Tongue (tissue), 2 donors: ENCODE data around the gene VWA7. TPM values are rescaled to one million over a fixed set of nuclear protein-coding genes. Genes with fewer than 3 reads are reported as not detected.

Source experiments
- DNase-seq: peaks from one replicate; pipeline ENCODE4 v3.0.0-alpha.2; 2015
- total RNA-seq: library from RNA; depleted of rRNA; stranded (reverse); fragments of >200 nt; gene quantifications from one replicate; pipeline ENCODE4 v1.2.3, GENCODE V29; 2014

VWA7 gene
- total RNA-seq, 1 donor from 2014 or later, result 2.3 TPM

GRCh38 chr6:31778193-31778592 is 1.1 kb upstream of the VWA7 start:
- DNase-seq, result no peak

DNA sequence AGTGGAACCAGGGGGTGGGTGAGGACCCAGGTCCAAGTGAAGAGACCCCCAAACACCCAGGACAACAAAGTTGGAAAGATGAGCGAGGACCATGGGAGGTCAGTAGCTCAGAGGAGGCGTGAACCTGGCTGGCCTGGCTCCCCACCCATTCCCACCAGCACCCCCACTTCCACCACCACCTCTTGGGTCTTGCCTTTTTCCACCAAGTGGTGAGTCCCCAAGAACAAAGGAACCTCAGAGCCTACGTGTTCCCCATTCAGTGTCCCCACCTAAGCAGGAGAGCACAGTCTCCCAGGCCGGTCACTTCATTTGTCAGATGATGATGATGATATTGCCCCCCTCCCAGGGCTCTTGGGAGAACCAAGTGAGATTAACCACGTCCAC is 531 bp upstream of the VWA7 start:
- no peak for DNase-seq

DNA sequence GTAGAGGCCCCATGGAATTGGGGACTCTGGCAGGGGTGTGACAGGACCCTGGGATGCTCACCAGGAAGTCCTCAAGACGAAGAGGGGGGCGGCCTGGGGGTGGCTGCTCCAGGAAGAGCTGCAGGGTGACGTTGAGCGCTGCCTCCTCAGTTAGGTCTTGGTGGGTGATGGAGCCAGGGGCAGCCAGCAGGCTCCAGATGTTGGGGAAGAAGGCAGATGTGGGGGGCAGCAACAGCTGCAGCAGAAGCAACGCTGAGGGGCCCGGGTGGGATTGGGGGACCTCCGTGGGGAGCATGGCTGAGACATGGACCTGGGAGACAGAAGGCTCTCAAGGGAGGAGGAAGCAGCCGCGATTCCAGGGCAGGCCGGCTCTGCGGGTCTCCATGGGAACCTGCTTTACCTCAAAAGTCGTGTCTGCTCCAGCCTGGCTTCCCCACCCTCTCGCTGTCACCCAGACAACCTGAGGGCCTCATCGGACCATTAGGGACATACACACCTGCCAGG is 591 bp downstream of the VWA7 start:
- DNase-seq, result no peak

DNA sequence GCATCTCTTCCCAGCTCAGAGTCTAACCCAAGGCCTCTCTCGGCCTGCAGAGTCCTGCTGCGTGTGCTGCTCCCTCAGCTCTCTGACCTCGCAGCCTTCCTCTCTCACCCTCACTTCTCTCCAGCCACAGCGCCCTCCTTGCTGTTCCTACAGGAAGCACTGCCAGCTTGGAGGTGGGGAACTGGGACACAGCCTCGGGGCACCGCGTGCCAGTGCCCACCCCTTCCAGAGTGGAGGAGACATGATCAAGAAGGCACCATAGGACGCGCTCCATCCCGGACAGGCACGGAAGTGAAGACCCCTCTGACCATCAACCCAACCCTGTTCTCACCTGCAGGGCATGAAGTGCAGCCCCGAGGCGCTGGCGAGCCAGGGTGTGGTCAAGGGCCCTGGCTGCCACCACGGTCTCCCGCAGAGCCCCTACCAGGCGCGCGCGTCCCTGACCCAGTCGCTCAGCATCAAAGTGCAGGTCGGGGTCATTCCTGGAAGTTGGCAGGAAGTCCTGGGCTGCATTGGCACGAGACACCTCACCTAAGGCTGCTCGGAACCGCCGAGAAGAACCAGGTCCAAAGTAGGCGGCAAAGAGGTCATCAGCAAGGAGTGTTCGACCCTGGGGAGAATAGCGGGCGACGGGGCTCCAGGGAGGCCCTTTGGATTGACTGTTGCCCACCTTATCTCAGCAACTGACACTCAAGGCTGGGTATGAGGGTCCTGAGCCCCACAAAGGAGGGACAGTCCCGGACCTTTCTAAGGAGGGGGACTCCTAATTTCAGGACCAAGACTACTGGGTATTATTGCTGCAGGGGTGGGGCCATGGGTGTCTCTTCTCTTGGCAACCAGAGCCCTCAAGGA is 1.3 kb downstream of the VWA7 start:
- DNase-seq, result no peak

DNA sequence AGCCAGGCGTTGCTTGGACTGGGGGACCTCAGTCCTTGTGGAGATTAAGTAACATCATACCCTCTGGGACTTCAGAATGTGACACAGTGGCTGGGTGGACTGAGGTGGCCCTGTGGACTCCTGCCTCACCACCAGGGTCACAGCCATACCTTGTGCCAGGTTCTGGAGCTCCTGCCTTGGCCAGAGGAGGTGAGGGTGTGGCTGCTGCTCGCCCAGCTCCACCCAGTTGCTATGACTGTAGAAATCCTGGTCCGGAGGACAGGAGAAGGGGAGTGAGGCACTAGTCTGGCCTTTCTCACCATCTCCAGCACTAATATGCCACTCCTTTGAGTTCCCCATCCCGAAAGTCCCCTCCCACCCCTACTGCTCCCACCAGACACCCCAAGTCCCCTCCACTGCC is 1.9 kb downstream of the VWA7 start:
- no peak for DNase-seq

GRCh38 chr6:31771992-31772358 is 5.2 kb downstream of the VWA7 start:
- peak; percentile 36 for DNase-seq

DNA sequence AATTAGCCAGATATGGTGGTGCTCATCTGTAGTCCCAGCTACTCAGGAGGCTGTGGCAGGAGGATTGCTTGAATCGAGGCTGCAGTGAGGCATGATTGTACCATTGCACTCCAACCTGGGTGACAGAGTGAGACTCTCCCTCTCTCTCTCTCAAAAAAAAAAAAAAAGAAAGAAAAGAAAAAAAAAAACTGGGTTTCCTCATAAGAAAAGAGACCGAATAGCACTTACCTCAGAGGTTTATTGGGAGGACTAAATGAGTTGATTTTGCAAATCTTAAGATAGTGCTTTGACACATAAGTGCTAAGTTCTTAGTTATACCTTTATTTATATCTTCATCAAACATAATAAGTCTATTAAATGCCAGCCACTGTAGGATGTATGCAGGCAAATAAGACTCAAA is 6.3 kb downstream of the VWA7 start:
- DNase-seq, result no peak

DNA sequence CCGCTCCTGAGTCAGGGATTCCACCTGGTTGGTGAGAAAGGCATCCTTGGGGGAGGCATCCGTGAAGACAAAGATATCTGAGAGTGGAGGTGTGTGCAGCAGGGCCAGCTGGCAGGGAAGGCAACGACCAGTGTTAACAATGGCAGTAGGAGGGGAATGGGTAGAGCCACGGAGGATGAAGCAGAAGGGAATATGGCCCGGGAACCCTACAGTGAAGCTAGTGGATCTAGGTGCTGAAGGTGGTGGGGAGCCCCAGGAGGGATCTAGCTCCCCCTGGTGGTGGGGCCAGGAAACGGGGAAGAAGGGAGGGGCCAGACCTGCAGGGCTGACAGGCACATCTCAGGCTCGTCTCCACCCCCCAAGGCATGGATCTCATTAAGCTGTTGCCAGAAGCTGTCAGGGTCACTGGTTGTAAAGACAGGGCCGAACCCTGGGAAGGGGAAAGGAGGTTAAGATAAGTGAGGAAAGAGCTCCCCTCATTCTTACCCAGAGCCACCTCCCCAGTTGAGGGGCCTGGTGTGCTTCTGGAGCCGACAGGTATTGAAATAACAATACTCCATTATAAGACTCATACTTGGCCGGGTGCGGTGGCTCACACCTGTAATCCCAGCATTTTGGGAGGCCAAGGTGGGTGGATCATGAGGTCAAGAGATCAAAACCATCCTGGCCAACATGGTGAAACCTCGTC is 7.3 kb downstream of the VWA7 start:
- DNase-seq, result peak; percentile 31

- no peak for DNase-seq
Measured at GRCh38 chr6:31768363-31769257, 8.5 kb downstream of the VWA7 start.

DNA sequence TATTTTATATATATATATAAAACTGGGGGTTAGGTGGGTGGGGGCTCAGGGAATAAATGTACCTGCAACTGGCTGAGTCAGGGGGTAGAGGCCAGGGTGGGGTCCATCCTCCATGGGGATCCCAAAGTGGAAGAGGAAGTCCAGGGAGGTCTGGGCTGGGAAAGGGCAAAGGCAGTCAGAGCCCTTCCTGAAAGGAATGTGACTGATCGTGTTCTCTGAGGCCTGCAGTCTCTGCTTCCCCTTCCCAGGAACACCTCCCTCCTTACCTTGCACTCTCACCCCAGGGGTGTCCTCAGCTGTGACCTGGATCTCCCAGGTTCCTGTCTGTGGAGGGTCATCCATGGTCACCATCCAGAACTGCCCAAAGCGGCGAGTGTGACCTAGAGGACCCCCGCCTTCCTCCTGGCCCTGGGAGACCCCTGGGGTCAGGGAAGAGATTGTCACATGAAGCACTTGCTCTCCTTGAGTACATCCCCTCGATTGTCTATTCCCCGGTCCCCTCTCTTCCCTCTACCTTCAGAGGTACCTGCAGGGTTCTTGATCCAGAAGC is 10.0 kb downstream of the VWA7 start:
- DNase-seq, result no peak

- DNase-seq, result no peak
Measured at GRCh38 chr6:31765910-31766794, 11.0 kb downstream of the VWA7 start.

GRCh38 chr6:31765559-31765909 is 11.6 kb downstream of the VWA7 start:
- no peak for DNase-seq

DNA sequence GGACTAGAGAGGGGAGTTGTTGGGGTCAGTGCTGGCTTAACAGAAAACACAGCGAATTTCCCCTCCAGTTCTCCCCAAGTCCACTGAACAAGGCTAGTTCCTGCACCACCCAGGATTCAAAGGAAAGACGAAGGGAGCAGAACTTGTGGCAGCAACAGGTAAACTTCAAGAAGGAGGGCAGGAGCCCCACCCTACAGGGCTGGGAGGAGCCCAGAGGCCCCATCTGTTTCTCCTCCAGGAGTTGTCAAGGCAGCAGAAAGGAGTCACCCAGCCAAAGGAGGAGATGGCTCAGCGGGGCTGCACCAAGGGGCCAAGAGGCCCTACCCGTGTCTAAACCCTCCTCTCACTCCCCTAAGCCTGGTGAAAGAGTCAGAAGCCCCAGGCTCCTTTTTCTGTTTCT is 12.9 kb downstream of the VWA7 start:
- no peak for DNase-seq

- DNase-seq, result peak; percentile 66
Measured at GRCh38 chr6:31763619-31763940, 13.5 kb downstream of the VWA7 start.

GRCh38 chr6:31762878-31763618 is 14.1 kb downstream of the VWA7 start:
- no peak for DNase-seq

GRCh38 chr6:31762356-31762755 is 14.8 kb downstream of the VWA7 start, which contains the start of gene SAPCD1:
SAPCD1 (plus strand) TSS chr6:31762656; CDS start chr6:31763055, 399 bp downstream.
- DNase-seq, result no peak

- DNase-seq, result no peak
Measured at GRCh38 chr6:31761343-31761742, 15.8 kb downstream of the VWA7 start.

DNA sequence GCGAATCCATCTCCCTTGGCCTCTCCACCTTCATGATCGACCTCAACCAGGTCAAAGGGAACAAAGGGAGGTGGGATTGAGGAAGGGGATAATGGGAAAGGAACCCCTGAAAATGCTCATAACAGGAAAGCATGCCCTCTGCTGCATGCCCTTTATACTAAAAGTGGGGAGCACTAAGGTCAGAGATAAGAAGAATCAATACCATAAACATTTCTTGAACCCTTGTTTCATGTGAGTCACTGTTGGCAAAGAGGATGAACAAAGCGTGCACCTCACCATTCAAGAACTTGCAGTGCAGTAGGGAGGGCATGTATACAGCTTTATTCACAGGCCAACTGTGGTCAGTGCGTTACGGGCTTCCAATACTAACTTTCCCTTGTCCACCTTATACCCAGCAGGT is 16.3 kb downstream of the VWA7 start:
- no peak for DNase-seq

GRCh38 chr6:31758281-31758680 is 18.8 kb downstream of the VWA7 start:
- DNase-seq, result no peak

DNA sequence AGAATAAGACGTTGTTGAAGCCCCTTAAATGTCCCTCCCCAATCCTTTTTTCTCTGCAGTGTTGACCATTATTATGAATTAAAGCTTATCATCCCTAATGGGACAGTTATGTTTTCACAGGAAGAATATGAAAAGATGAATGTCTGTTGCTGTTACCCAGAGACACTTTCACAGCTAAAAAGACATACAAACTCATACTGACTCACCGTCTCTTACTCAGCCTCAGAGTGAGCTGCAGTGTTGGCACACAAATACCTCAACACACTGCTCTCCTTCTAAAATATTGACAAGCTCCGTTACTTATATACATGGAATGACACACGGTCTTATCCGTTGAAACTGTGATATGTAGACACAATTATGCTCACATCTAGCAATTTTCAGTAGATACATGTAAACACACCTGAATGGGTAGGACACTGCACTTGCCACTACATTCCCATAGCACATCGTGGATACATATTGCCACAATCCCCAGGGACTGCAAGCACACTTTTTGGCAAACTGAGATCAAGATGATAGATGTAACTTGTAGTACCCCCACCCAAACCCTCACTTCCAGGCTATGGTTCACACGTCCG is 24.3 kb downstream of the VWA7 start:
- no peak for DNase-seq
